ENCODE results near the gene HOXC9. TPM values are rescaled to one million over a fixed set of nuclear protein-coding genes. Genes with fewer than 3 reads are reported as not detected.

Gene HOXC9
- total RNA-seq, 1 experiment from 2014 or later = 11.3 TPM

GRCh38 chr12:54016478-54016964, 16.6 kb downstream of the HOXC9 start:
- Histone ChIP-seq H2AFZ (ENCODE audit: low read depth, low read length, poor library complexity, severe bottlenecking) (peak overlapping the region; percentile 90), H3K79me2 (ENCODE audit: insufficient read depth, low read length) (no peaks in the 10 kb centered on the region), H3K4me2 (ENCODE audit: low read length) (peak overlapping the region; percentile 99), H3K9ac (ENCODE audit: low read length) (peak overlapping the region; percentile 94), H3K36me3 (ENCODE audit: control insufficient read depth in 1 of 2, insufficient read depth in 2 of 2, low read length in 2 of 2) (no peaks in the 10 kb centered on the region), H3K27ac (ENCODE audit: low read depth, low read length) (peak overlapping the region; percentile 94), H3K27me3 (ENCODE audit: insufficient read depth, low read length) (no peaks in the 10 kb centered on the region), H3K9me3 (ENCODE audit: control insufficient read depth in 1 of 2, insufficient read depth in 1 of 2, low read depth in 1 of 2, low read length in 2 of 2) (no peaks in the 10 kb centered on the region), H3K4me3 (replicated peaks in 1 of 2; ENCODE audit: low read depth in 1 of 2, low read length in 2 of 2) (peak overlapping the region; percentile 76 to 88), H3K9me2 (ENCODE audit: insufficient read depth) (no peaks in the 10 kb centered on the region), H4K20me1 (ENCODE audit: insufficient read depth) (no peaks in the 10 kb centered on the region), H3K4me1 (ENCODE audit: control insufficient read depth in 1 of 2, insufficient read depth in 2 of 2, low read length in 2 of 2) (peaks cover 21 to 36% of the 10 kb centered on the region in 2 experiments)
- RAD21 ChIA-PET (ENCODE audit: low non-redundant PET in 1 of 2, low total read pairs in 2 of 2, uncharacterized antibody in 2 of 2, unreplicated experiment in 2 of 2) = interaction anchor here (0.6 to 0.9 kb wide), 3 partner anchors 185 to 270 kb away, joined by 3 to 5 read pairs (median 3); no protein-coding TSS in a partner anchor
- CTCF ChIA-PET = interaction anchor here (0.6 to 4.3 kb wide), 16 partner anchors 8 to 383 kb away, joined by 3 to 43 read pairs (median 6); partner anchors contain the start of genes HOXC10, HOXC5 and HOXC9
- no peak for DNase-seq (ENCODE audit: low read depth, low spot score)
- intact Hi-C loops (cut with micrococcal nuclease) = no loop called here
- POLR2A ChIA-PET = interaction anchor here (0.9 to 2.4 kb wide), 8 partner anchors 11 to 185 kb away, joined by 3 to 23 read pairs (median 6); partner anchors contain the start of genes HOXC6, HOXC9 and SMUG1
- TF ChIP-seq EGR1 (IDR thresholded peaks at IDR 0.05; ENCODE audit: low read depth) (no peak), YY1 (IDR thresholded peaks at IDR 0.05; ENCODE audit: extremely low read depth, insufficient replicate concordance, low read depth, low read length) (peak; percentile 83), POLR2AphosphoS5 (IDR thresholded peaks at IDR 0.05; ENCODE audit: low read depth, low read length) (peak; percentile 48; the same call in 1 of the 2 replicates)
- BruUV-seq (replicated peaks) = no TSS peak
- ATAC-seq = peak; percentile 13

GRCh38 chr12:54017027-54017788, 17.2 kb downstream of the HOXC9 start:
- CTCF ChIA-PET = interaction anchor here (0.6 to 4.3 kb wide), 24 partner anchors 9 to 382 kb away, joined by 3 to 43 read pairs (median 4); partner anchors contain the start of genes HOXC10, HOXC5, HOXC6 and HOXC9
- intact Hi-C loops (cut with micrococcal nuclease) = no loop called here
- RAD21 ChIA-PET (ENCODE audit: low non-redundant PET in 1 of 2, low total read pairs in 2 of 2, uncharacterized antibody in 2 of 2, unreplicated experiment in 2 of 2) = interaction anchor here (0.6 to 1.3 kb wide), 13 partner anchors 9 to 271 kb away, joined by 3 to 9 read pairs (median 3); partner anchors contain the start of gene HOXC9 (in 1 of the 2)
- H3K9me3 ChIP-seq (ENCODE audit: control insufficient read depth in 1 of 2, insufficient read depth in 1 of 2, low read depth in 1 of 2, low read length in 2 of 2) = no peaks in the 10 kb centered on the region
- H3K9ac ChIP-seq (ENCODE audit: low read length) = peak overlapping the region; percentile 94
- H3K4me1 ChIP-seq (ENCODE audit: control insufficient read depth in 1 of 2, insufficient read depth in 2 of 2, low read length in 2 of 2) = peaks cover 24 to 43% of the 10 kb centered on the region in 2 experiments
- H3K36me3 ChIP-seq (ENCODE audit: control insufficient read depth in 1 of 2, insufficient read depth in 2 of 2, low read length in 2 of 2) = no peaks in the 10 kb centered on the region
- DNase-seq (ENCODE audit: low read depth, low spot score) = no peak
- H3K9me2 ChIP-seq (ENCODE audit: insufficient read depth) = no peaks in the 10 kb centered on the region
- peak; percentile 62 for ATAC-seq
- no peaks in the 10 kb centered on the region for H4K20me1 ChIP-seq (ENCODE audit: insufficient read depth)
- H3K79me2 ChIP-seq (ENCODE audit: insufficient read depth, low read length) = no peaks in the 10 kb centered on the region
- H3K4me2 ChIP-seq (ENCODE audit: low read length) = peak overlapping the region; percentile 99
- no peaks in the 10 kb centered on the region for H3K27me3 ChIP-seq (ENCODE audit: insufficient read depth, low read length)
- H3K27ac ChIP-seq (ENCODE audit: low read depth, low read length) = peak overlapping the region; percentile 94
- TF ChIP-seq JUND (IDR thresholded peaks at IDR 0.05) (no peak), SIN3A (IDR thresholded peaks at IDR 0.05; ENCODE audit: low read depth) (no peak), EZH2 (IDR thresholded peaks at IDR 0.05) (no peak), CEBPB (IDR thresholded peaks at IDR 0.05; ENCODE audit: low read depth) (no peak)
- TF ChIP-seq, protein P1, sequence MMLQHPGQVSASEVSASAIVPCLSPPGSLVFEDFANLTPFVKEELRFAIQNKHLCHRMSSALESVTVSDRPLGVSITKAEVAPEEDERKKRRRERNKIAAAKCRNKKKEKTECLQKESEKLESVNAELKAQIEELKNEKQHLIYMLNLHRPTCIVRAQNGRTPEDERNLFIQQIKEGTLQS (IDR thresholded peaks at IDR 0.05) = no peak
- TF ChIP-seq, protein P2, sequence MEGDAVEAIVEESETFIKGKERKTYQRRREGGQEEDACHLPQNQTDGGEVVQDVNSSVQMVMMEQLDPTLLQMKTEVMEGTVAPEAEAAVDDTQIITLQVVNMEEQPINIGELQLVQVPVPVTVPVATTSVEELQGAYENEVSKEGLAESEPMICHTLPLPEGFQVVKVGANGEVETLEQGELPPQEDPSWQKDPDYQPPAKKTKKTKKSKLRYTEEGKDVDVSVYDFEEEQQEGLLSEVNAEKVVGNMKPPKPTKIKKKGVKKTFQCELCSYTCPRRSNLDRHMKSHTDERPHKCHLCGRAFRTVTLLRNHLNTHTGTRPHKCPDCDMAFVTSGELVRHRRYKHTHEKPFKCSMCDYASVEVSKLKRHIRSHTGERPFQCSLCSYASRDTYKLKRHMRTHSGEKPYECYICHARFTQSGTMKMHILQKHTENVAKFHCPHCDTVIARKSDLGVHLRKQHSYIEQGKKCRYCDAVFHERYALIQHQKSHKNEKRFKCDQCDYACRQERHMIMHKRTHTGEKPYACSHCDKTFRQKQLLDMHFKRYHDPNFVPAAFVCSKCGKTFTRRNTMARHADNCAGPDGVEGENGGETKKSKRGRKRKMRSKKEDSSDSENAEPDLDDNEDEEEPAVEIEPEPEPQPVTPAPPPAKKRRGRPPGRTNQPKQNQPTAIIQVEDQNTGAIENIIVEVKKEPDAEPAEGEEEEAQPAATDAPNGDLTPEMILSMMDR (IDR thresholded peaks at IDR 0.05 in 2 of 3, conservative IDR thresholded peaks at IDR 0.05 in 1 of 3; ENCODE audit: borderline replicate concordance in 1 of 3, insufficient read depth in 1 of 3, low read depth in 2 of 3, low read length in 2 of 3) = peak in 1 of 3 experiments; percentile 26; a peak in 2 of 6 replicates
- H2AFZ ChIP-seq (ENCODE audit: low read depth, low read length, poor library complexity, severe bottlenecking) = peak overlapping the region; percentile 61
- POLR2A ChIA-PET = interaction anchor here (0.7 to 2.4 kb wide), 14 partner anchors 9 to 184 kb away, joined by 3 to 23 read pairs (median 4); partner anchors contain the start of genes HOXC6, HOXC8, HOXC9 and SMUG1
- H3K4me3 ChIP-seq (replicated peaks in 1 of 2; ENCODE audit: low read depth in 1 of 2, low read length in 2 of 2) = peak overlapping the region; percentile 76 to 88
- TSS peak; percentile 86 for BruUV-seq (replicated peaks)

Data from HCT116 (cell line).